ENCODE results near the gene CNTNAP2. TPM values are rescaled to one million over a fixed set of nuclear protein-coding genes. Genes with fewer than 3 reads are reported as not detected.
"Not testable (repeated sequence)": the region's sequence is repeated elsewhere in the genome, so short reads cannot be mapped to it uniquely, and the experiment has no call there.

CNTNAP2 gene
- total RNA-seq, 1 donor from 2014 or later: not detected

- intact Hi-C loops (cut with micrococcal nuclease): no loop called here
Measured at GRCh38 chr7:147707926-147708325, 1591.3 kb downstream of the CNTNAP2 start.

GRCh38 chr7:147708871-147709270 is 1592.3 kb downstream of the CNTNAP2 start:
- intact Hi-C loops (cut with micrococcal nuclease): no loop called here

DNA sequence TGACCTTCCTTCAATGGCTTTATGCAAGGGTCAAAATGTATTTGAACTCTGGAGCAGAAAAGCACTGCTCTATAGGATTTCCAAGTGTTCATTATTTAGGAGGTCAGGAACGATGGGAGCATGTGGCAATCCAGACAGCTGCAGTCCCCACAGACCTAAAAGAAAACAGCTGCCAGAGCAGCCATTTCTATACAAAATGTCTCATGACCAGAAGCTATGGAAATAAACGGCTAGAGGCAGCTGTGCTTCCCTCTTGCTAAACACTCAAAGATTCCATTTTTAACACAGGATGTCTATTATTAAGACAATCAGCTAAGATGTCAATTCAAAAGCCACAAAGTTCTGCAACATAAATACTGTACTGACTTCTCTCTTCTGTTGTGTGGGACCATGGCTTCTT is 1594.8 kb downstream of the CNTNAP2 start:
- intact Hi-C loops (cut with micrococcal nuclease): no loop called here

GRCh38 chr7:147721962-147722830 is 1605.6 kb downstream of the CNTNAP2 start:
- intact Hi-C loops (cut with micrococcal nuclease): no loop called here

- intact Hi-C loops (cut with micrococcal nuclease): no loop called here
Measured at GRCh38 chr7:147723536-147723935, 1606.9 kb downstream of the CNTNAP2 start.

- intact Hi-C loops (cut with micrococcal nuclease): no loop called here
Measured at GRCh38 chr7:147731311-147731710, 1614.7 kb downstream of the CNTNAP2 start.

GRCh38 chr7:147737559-147738214 is 1621.1 kb downstream of the CNTNAP2 start:
- intact Hi-C loops (cut with micrococcal nuclease): not testable (repeated sequence)

- intact Hi-C loops (cut with micrococcal nuclease): no loop called here
Measured at GRCh38 chr7:147742301-147742700, 1625.7 kb downstream of the CNTNAP2 start.

DNA sequence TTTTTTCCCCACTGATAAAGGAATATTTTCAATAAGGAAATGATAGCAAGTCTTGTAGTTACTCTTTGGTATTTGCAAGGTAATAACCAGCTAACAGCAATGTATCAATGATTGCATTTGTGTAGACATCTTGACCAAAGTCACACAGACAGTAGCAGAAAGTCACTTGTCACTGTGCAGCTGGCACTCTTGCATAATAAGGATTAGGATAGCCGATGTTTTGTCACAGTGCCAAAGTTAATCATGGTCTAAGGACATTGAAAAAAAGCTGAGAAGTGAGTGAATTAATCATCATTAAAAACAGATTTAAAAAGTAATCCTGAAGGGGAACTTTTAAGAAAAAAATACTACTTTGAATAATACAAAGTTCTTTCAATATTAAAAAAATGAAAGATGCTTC is 1639.7 kb downstream of the CNTNAP2 start:
- intact Hi-C loops (cut with micrococcal nuclease): no loop called here

GRCh38 chr7:147759327-147759943 is 1642.8 kb downstream of the CNTNAP2 start:
- intact Hi-C loops (cut with micrococcal nuclease): no loop called here

DNA sequence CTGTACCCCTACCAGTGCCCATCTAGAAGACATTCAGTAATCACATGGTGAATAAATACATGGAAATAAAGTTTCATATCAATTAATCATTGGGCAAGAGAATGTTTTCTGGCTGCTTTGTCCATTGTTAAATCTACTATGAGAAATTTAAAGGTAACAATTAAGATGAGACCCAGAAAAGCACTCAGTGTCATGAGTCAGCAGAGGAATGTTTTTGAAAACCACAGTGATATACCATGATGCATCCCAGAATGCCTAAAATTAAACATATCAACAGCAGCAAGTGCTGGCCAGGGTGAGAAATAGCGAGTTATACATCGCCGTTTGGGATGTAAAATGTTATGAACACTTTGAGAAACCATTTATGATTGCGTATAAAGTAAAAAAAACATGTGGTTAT is 1648.7 kb downstream of the CNTNAP2 start:
- intact Hi-C loops (cut with micrococcal nuclease): no loop called here

GRCh38 chr7:147771344-147771743 is 1654.7 kb downstream of the CNTNAP2 start:
- intact Hi-C loops (cut with micrococcal nuclease): no loop called here

DNA sequence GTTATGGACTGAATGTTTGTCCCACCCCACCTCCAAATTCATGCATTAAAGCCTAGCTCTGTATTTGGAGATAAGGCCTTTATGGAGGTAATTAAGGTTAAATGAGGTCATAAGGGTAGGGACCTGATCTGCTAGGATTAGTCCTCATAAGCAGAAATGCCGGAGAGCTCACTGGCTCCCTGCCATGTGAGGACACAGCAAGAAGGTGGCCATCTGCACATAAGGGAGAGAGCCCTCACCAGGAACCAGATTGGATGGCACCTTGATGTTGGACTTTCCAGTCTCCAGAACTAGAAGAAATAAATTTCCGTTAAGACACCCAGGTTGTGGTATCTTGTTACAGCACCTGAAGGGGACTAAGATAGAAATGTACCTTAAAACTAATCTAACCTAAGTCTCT is 1657.9 kb downstream of the CNTNAP2 start:
- intact Hi-C loops (cut with micrococcal nuclease): no loop called here

DNA sequence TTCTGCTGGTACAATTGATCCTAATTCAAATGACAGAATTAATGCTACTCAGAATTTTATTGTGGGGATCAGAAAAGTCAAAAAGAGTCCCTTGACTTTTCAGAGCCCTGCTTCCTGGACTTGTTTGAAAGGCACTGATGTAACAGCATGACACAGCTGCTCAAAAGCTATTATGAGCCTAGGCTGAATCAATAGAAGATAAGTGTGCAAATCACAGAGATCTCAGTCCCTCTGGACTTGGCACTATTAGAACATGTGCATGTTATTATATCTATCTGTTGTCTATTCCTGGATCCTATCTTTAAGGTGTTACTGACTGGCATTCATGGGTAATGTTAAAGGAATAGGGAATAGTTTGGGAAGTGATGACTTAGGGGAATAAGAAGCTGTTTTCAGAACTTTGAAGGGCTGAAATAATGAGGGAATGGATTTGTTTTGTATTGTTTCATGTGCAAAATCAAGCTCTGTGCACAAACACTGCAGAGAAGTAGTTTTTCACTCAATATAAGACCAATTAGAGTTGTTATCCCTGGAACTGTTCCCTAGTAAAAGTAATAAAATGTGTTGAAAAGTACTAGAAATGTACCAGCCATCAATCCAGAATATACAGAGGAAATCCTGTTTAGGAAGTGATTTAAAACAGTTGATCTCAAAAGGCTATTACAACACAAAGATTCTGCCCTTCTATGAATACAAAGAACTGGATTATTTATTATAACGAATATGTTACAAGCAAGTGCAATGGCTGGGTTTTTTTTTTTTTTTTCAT is 1659.1 kb downstream of the CNTNAP2 start:
- intact Hi-C loops (cut with micrococcal nuclease): no loop called here

- intact Hi-C loops (cut with micrococcal nuclease): no loop called here
Measured at GRCh38 chr7:147777309-147777708, 1660.7 kb downstream of the CNTNAP2 start.

- intact Hi-C loops (cut with micrococcal nuclease): no loop called here
Measured at GRCh38 chr7:147779949-147780348, 1663.3 kb downstream of the CNTNAP2 start.

DNA sequence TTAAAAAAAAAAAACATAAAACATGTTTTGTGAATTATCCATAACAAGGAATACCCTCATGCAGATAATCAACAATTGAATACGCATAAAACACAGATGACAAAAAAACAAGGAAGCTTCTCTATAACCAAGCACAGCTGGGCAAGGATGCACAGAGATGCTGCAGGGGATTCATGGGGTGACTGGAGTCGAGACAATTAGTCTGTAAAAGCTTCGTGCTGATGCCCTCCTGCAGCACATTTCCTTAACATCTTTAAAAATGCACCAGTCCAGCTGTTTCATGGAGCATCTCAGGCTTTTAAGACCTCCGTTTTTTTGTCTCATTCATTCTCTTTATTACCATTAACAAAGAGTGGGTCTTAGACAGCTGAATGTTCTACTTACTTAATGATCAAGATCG is 1680.0 kb downstream of the CNTNAP2 start:
- intact Hi-C loops (cut with micrococcal nuclease): no loop called here

DNA sequence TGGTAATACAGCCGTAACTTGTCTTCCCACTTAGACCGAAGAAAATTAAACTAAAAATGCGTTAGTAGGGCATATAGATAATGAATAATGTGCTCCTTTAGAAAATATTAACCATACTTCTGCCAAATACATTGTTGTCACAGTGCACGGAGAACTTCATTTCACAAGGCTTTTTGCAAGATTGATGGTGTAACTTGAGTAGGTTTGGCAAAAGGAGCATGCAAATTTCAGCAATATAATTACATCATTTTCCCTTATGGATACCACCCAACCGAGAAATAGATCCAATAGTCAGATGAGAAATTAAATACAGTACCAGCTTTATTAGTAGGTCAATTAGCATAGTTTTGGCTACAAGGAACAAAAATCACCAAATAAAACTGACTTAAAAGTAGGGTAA is 1681.4 kb downstream of the CNTNAP2 start:
- intact Hi-C loops (cut with micrococcal nuclease): no loop called here

DNA sequence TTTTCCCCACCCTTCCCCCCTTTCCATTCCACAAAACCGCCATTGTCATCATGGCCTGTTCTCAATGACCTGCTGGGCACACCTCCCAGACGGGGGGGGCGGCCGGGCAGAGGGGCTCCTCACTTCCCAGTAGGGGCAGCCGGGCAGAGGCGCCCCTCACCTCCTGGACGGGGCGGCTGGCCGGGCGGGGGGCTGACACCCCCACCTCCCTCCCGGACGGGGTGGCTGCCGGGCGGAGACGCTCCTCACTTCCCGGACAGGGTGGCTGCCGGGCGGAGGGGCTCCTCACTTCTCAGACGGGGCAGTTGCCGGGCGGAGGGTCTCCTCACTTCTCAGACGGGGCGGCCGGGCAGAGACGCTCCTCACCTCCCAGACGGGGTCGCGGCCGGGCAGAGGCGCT is 1685.2 kb downstream of the CNTNAP2 start:
- intact Hi-C loops (cut with micrococcal nuclease): not testable (repeated sequence)

- intact Hi-C loops (cut with micrococcal nuclease): no loop called here
Measured at GRCh38 chr7:147803151-147803550, 1686.5 kb downstream of the CNTNAP2 start.

GRCh38 chr7:147803606-147804005 is 1687.0 kb downstream of the CNTNAP2 start:
- intact Hi-C loops (cut with micrococcal nuclease): no loop called here

GRCh38 chr7:147804032-147804431 is 1687.4 kb downstream of the CNTNAP2 start:
- intact Hi-C loops (cut with micrococcal nuclease): no loop called here
